HG03460 (cell line): ENCODE data around the gene CACNA1I.
"Not testable (repeated sequence)": the region's sequence is repeated elsewhere in the genome, so short reads cannot be mapped to it uniquely, and the experiment has no call there.

Experiments
- ATAC-seq: cut with Tn5 transposase; IDR thresholded peaks from one replicate; pipeline ENCODE4 v1.9.1; 2021; ENCODE audit not compliant: unreplicated experiment

CACNA1I gene

GRCh38 chr22:39570665-39571064 lies at the start of gene CACNA1I:
CACNA1I (plus strand) TSS chr22:39570753; CDS start chr22:39570753, 0 bp downstream.
- no peak for ATAC-seq

- peak; percentile 14 for ATAC-seq
Observed at GRCh38 chr22:39521106-39521885, 49.3 kb upstream of the CACNA1I start.

- ATAC-seq, result not testable (repeated sequence)
Observed at GRCh38 chr22:39522091-39522490, 48.5 kb upstream of the CACNA1I start.

GRCh38 chr22:39522567-39523300 lies 47.8 kb upstream of the CACNA1I start:
- ATAC-seq, result no peak

- ATAC-seq, result no peak
Observed at GRCh38 chr22:39524089-39524752, 46.3 kb upstream of the CACNA1I start.

- ATAC-seq, result no peak
Observed at GRCh38 chr22:39524753-39525657, 45.5 kb upstream of the CACNA1I start.

GRCh38 chr22:39525658-39525975 lies 44.9 kb upstream of the CACNA1I start:
- ATAC-seq, result no peak

GRCh38 chr22:39526736-39527171 lies 43.8 kb upstream of the CACNA1I start:
- ATAC-seq, result no peak

GRCh38 chr22:39527481-39527961 lies 43.0 kb upstream of the CACNA1I start:
- no peak for ATAC-seq

GRCh38 chr22:39528080-39528661 lies 42.4 kb upstream of the CACNA1I start:
- ATAC-seq, result no peak

- no peak for ATAC-seq
Observed at GRCh38 chr22:39528681-39529486, 41.7 kb upstream of the CACNA1I start.

- no peak for ATAC-seq
Observed at GRCh38 chr22:39529487-39529851, 41.1 kb upstream of the CACNA1I start.

GRCh38 chr22:39530116-39530515 lies 40.4 kb upstream of the CACNA1I start:
- no peak for ATAC-seq

GRCh38 chr22:39530692-39531331 lies 39.7 kb upstream of the CACNA1I start:
- ATAC-seq, result no peak

GRCh38 chr22:39532215-39533073 lies 38.1 kb upstream of the CACNA1I start, which contains the start of gene RPS19BP1:
RPS19BP1 (minus strand) TSS chr22:39532748; CDS start chr22:39532738, 10 bp downstream.
- peak; percentile 78 for ATAC-seq

- no peak for ATAC-seq
Observed at GRCh38 chr22:39534092-39534506, 36.5 kb upstream of the CACNA1I start.

- ATAC-seq, result no peak
Observed at GRCh38 chr22:39534591-39535356, 35.8 kb upstream of the CACNA1I start.
